ENCODE data around the gene CCDC33. TPM values are rescaled to one million over a fixed set of nuclear protein-coding genes. Genes with fewer than 3 reads are reported as not detected.

CCDC33 gene
- total RNA-seq, 1 donor from 2014 or later, result 0.41 TPM

DNA sequence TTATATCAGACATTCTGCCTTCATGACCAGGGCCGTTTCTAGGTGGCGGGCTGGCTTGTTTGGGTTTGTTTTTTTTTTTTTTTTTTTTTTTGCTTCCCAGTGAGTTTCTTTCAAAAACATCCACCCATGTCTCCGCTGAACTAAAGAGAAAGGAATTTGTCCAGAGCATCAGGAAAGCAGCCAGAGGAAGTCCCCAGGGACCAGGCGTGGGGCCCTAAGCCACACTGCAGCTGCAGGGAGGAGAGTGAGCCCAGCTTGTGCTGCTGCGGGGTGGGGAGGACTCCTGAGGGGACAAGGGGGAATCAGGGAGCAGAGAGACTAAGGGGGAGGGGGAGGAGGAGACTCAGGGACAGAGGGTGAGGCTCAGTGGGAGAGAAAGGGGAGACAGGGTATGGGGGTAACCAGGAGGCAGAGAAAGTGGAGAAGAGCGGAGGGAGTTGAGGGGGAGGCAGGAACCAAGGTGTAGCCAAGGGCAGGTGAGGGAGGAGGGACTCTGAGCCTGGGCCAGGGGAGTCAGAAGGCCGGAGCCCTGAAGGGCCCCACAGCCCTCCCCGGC is 81.8 kb downstream of the CCDC33 start:
- Mint-ChIP-seq H3K9me3 (ENCODE audit: unreplicated experiment) (no peaks in the 10 kb centered on the region), H3K4me3 (ENCODE audit: unreplicated experiment) (peak overlapping the region; percentile 2), H3K27ac (ENCODE audit: unreplicated experiment) (peak overlapping the region; percentile 99), H3K27me3 (ENCODE audit: low read depth, unreplicated experiment) (peaks cover 4% of the 10 kb centered on the region), H3K4me1 (ENCODE audit: low read depth, unreplicated experiment) (peaks cover 22% of the 10 kb centered on the region), H3K36me3 (ENCODE audit: low read depth, unreplicated experiment) (no peaks in the 10 kb centered on the region)
- no peaks in the 10 kb centered on the region for H3K9me3 ChIP-seq (ENCODE audit: insufficient read depth, low read depth, low read length)
- peak overlapping the region; percentile 94 for H3K27ac ChIP-seq (ENCODE audit: low read depth, low read length)
- H3K79me2 ChIP-seq (ENCODE audit: insufficient read depth, low read length), result no peaks in the 10 kb centered on the region
- DNase-seq (ENCODE audit: low read depth) (peak; percentile 81), FAIRE-seq (peak; percentile 87)
- peak overlapping the region; percentile 43 for H2AFZ ChIP-seq (ENCODE audit: low read depth, low read length)
- H3K27me3 ChIP-seq (ENCODE audit: insufficient read depth, low read length), result no peaks in the 10 kb centered on the region
- H3K4me2 ChIP-seq (ENCODE audit: low read length), result peak overlapping the region; percentile 82
- TF ChIP-seq EZH2 (IDR thresholded peaks at IDR 0.05; ENCODE audit: insufficient read depth, low read length), result no peak
- no peak for TF ChIP-seq CTCF (IDR thresholded peaks at IDR 0.05; ENCODE audit: insufficient read depth, low read depth, low read length)
- H3K4me1 ChIP-seq (ENCODE audit: insufficient read depth, low read length), result peaks cover 45% of the 10 kb centered on the region
- peak overlapping the region; percentile 83 for H3K9ac ChIP-seq (ENCODE audit: low read length)
- no peaks in the 10 kb centered on the region for H4K20me1 ChIP-seq (ENCODE audit: insufficient read depth, low read length)
- no peak overlapping the region for H3K4me3 ChIP-seq (ENCODE audit: insufficient read depth, low read depth, low read length)
- H3K36me3 ChIP-seq (ENCODE audit: insufficient read depth, low read length), result no peaks in the 10 kb centered on the region

DNA sequence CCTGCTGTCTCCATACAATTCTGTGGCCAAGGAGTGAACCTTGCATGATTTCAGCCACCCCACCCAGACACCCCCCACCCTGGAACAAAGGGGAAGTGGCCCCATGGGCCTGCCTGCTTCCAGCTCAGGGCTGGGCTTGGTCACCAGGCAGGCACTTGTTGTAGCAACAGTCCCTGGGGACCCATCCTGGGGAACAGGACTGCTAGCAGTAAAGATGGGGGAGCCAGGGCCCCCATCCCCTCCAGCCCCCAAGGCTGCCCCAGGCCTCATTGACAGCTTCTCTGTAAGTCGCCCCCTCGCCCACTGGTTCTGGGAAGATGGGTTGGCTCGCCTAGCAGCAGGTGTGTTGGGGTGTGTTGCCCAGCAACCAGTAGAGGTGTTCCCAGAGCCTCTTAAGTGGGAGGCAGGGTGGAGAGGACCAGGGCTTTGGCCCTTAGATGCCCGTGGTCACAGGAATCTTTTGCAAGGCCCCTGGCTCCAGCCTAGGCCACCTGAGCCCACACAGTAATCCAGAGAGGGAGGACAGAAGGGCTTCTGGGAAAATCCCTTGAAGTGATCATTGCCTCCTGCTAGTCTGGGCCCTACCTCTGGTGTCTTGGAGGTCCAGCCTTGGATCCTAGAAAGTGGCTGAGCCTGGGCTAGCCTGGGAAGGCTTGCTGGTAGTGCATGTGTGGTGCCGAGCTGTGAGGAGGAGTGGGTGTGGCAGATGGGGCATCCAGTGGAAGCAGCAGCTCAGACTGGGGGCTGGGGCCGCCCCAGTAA is 82.4 kb downstream of the CCDC33 start:
- FAIRE-seq (no peak), DNase-seq (ENCODE audit: low read depth) (no peak)
- Mint-ChIP-seq H3K4me1 (ENCODE audit: low read depth, unreplicated experiment) (peaks cover 22% of the 10 kb centered on the region), H3K4me3 (ENCODE audit: unreplicated experiment) (no peak overlapping the region), H3K36me3 (ENCODE audit: low read depth, unreplicated experiment) (no peaks in the 10 kb centered on the region), H3K27ac (ENCODE audit: unreplicated experiment) (peak overlapping the region; percentile 99), H3K9me3 (ENCODE audit: unreplicated experiment) (no peaks in the 10 kb centered on the region), H3K27me3 (ENCODE audit: low read depth, unreplicated experiment) (peaks cover 4% of the 10 kb centered on the region)
- Histone ChIP-seq H3K4me2 (ENCODE audit: low read length) (peak overlapping the region; percentile 82), H3K36me3 (ENCODE audit: insufficient read depth, low read length) (no peaks in the 10 kb centered on the region), H3K27ac (ENCODE audit: low read depth, low read length) (peak overlapping the region; percentile 94), H3K4me1 (ENCODE audit: insufficient read depth, low read length) (peaks cover 45% of the 10 kb centered on the region), H4K20me1 (ENCODE audit: insufficient read depth, low read length) (no peaks in the 10 kb centered on the region), H3K27me3 (ENCODE audit: insufficient read depth, low read length) (no peaks in the 10 kb centered on the region), H3K9ac (ENCODE audit: low read length) (peak overlapping the region; percentile 83), H3K4me3 (ENCODE audit: insufficient read depth, low read depth, low read length) (no peak overlapping the region), H2AFZ (ENCODE audit: low read depth, low read length) (no peak overlapping the region), H3K9me3 (ENCODE audit: insufficient read depth, low read depth, low read length) (no peaks in the 10 kb centered on the region), H3K79me2 (ENCODE audit: insufficient read depth, low read length) (no peaks in the 10 kb centered on the region)
- TF ChIP-seq EZH2 (IDR thresholded peaks at IDR 0.05; ENCODE audit: insufficient read depth, low read length) (no peak), CTCF (IDR thresholded peaks at IDR 0.05; ENCODE audit: insufficient read depth, low read depth, low read length) (no peak)

- Histone ChIP-seq H3K36me3 (ENCODE audit: insufficient read depth, low read length) (no peaks in the 10 kb centered on the region), H2AFZ (ENCODE audit: low read depth, low read length) (no peak overlapping the region), H3K4me3 (ENCODE audit: insufficient read depth, low read depth, low read length) (no peak overlapping the region), H3K4me1 (ENCODE audit: insufficient read depth, low read length) (peaks cover 45% of the 10 kb centered on the region), H4K20me1 (ENCODE audit: insufficient read depth, low read length) (no peaks in the 10 kb centered on the region), H3K4me2 (ENCODE audit: low read length) (no peak overlapping the region), H3K27me3 (ENCODE audit: insufficient read depth, low read length) (no peaks in the 10 kb centered on the region), H3K79me2 (ENCODE audit: insufficient read depth, low read length) (no peaks in the 10 kb centered on the region), H3K27ac (ENCODE audit: low read depth, low read length) (no peak overlapping the region), H3K9me3 (ENCODE audit: insufficient read depth, low read depth, low read length) (no peaks in the 10 kb centered on the region), H3K9ac (ENCODE audit: low read length) (no peak overlapping the region)
- Mint-ChIP-seq H3K4me1 (ENCODE audit: low read depth, unreplicated experiment) (peaks cover 22% of the 10 kb centered on the region), H3K27ac (ENCODE audit: unreplicated experiment) (peak overlapping the region; percentile 99), H3K36me3 (ENCODE audit: low read depth, unreplicated experiment) (no peaks in the 10 kb centered on the region), H3K9me3 (ENCODE audit: unreplicated experiment) (no peaks in the 10 kb centered on the region), H3K27me3 (ENCODE audit: low read depth, unreplicated experiment) (peaks cover 1% of the 10 kb centered on the region), H3K4me3 (ENCODE audit: unreplicated experiment) (no peak overlapping the region)
- FAIRE-seq, result no peak
- TF ChIP-seq CTCF (IDR thresholded peaks at IDR 0.05; ENCODE audit: insufficient read depth, low read depth, low read length) (no peak), EZH2 (IDR thresholded peaks at IDR 0.05; ENCODE audit: insufficient read depth, low read length) (no peak)
- no peak for DNase-seq (ENCODE audit: low read depth)
Observed at GRCh38 chr15:74319138-74319460, 83.0 kb downstream of the CCDC33 start.
